K562 (cell line): ENCODE results near the gene C1QTNF7. TPM values are rescaled to one million over a fixed set of nuclear protein-coding genes. Genes with fewer than 3 reads are reported as not detected.

ENCODE experiments used
- ATAC-seq: fragments of 200-7000 bp; cut with Tn5 transposase; 3 replicates; pipeline ENCODE4 v1.9.1; 2020; ENCODE audit warnings: moderate library complexity
- BruUV-seq: library from RNA; stranded (reverse); fragments of 400-500 nt; replicated peaks from 2 replicates; lab custom pipeline; 2021; lab: Mats Ljungman, UMichigan
- CTCF ChIA-PET: fragments of 300-600 bp; formaldehyde crosslinking; extraction: SDS; loops from one replicate; lab custom pipeline; 2021; ENCODE audit warnings: low intra/inter-chr PET ratio; lab: Yijun Ruan, JAX
- POLR2A ChIA-PET: fragments of 300-600, 350-650 bp; sonication (Branson Sonifier 250); formaldehyde crosslinking; extraction: SDS; loops from one replicate; lab custom pipeline; 2021; ENCODE audit warnings: antibody characterized with exemption, inconsistent platforms; lab: Yijun Ruan, JAX
- DNase-seq, 4 experiments: peaks; one replicate each; pipeline versions ENCODE4 v3.0.0 to v3.0.0-alpha.2; 2011 to 2018; ENCODE audit warnings: low spot score in 3 of 4, mixed read lengths in 3 of 4; ENCODE audit errors: extremely low read depth in 1 of 4
- FAIRE-seq: peaks from 2 replicates; lab custom pipeline; 2011; peaks lifted over from hg19 to GRCh38; lab: Jason Lieb, UNC
- H2AFZ ChIP-seq: 2 replicates; pipeline ENCODE4 v1.6.0; 2011; ENCODE audit warnings: low read depth, low read length, control low read depth, inconsistent platforms
- H3K27ac ChIP-seq: fragments of 200-600 bp; 3 replicates; pipeline ENCODE4 v1.8.0; 2011; ENCODE audit warnings: low read depth, mild to moderate bottlenecking, control low read depth, inconsistent platforms, low read length, moderate library complexity, mixed read lengths; ENCODE audit errors: extremely low read depth
- H3K27me3 ChIP-seq, 2 experiments: fragments of 300-600 bp in 1 of 2; 2 replicates in 1 of 2; 3 replicates in 1 of 2; pipeline versions ENCODE4 v1.6.0 to v1.8.0; 2011; ENCODE audit warnings: inconsistent platforms in 2 of 2, low read length in 2 of 2, mild to moderate bottlenecking in 1 of 2, mixed read lengths in 1 of 2, moderate library complexity in 1 of 2; ENCODE audit not compliant: control insufficient read depth in 2 of 2, insufficient read depth in 2 of 2
- H3K36me3 ChIP-seq: fragments of 300-600 bp; 3 replicates; pipeline ENCODE4 v1.8.0; 2011; ENCODE audit warnings: mild to moderate bottlenecking, low read length, inconsistent platforms; ENCODE audit not compliant: control insufficient read depth, insufficient read depth
- H3K4me1 ChIP-seq, 2 experiments: fragments of 200-600 bp in 1 of 2; replicated peaks in 1 of 2; 2 replicates in 1 of 2; 3 replicates in 1 of 2; pipeline versions ENCODE4 v1.5.1 to v1.8.0; 2011; ENCODE audit warnings: inconsistent platforms in 2 of 2, low read length in 2 of 2, mild to moderate bottlenecking in 1 of 2, mixed read lengths in 1 of 2, moderate library complexity in 1 of 2; ENCODE audit not compliant: control insufficient read depth in 2 of 2, insufficient read depth in 2 of 2
- H3K4me2 ChIP-seq: 2 replicates; pipeline ENCODE4 v1.6.1; 2011; ENCODE audit warnings: low read length, control low read depth, inconsistent platforms, mixed read lengths; ENCODE audit not compliant: insufficient read depth
- H3K4me3 ChIP-seq: fragments of 200-600 bp; sonication (generic), shearing (Covaris generic); 2 replicates; pipeline ENCODE4 v1.5.1; 2016; ENCODE audit warnings: control low read depth, inconsistent platforms
- H3K79me2 ChIP-seq: fragments of 200-600 bp; 3 replicates; pipeline ENCODE4 v1.8.0; 2011; ENCODE audit warnings: low read length, inconsistent platforms; ENCODE audit not compliant: control insufficient read depth, insufficient read depth
- H3K9ac ChIP-seq, 2 experiments: 2 replicates each; pipeline versions ENCODE4 v1.6.0 to v1.6.1; 2011; ENCODE audit warnings: low read depth in 2 of 2, low read length in 2 of 2, control low read depth in 1 of 2, inconsistent platforms in 1 of 2, mild to moderate bottlenecking in 1 of 2, mixed read lengths in 1 of 2; ENCODE audit not compliant: insufficient read depth in 1 of 2
- H3K9me1 ChIP-seq: one replicate; pipeline ENCODE4 v1.6.0; 2011; ENCODE audit warnings: inconsistent platforms, mild to moderate bottlenecking, low read length, moderate library complexity; ENCODE audit not compliant: control insufficient read depth, insufficient read depth
- H3K9me3 ChIP-seq: replicated peaks from 2 replicates; pipeline ENCODE4 v1.5.1; 2011; ENCODE audit warnings: low read depth, low read length, inconsistent platforms; ENCODE audit not compliant: control insufficient read depth, insufficient read depth
- H4K20me1 ChIP-seq: replicated peaks from 2 replicates; pipeline ENCODE4 v1.6.1; 2011; ENCODE audit warnings: low read length, inconsistent platforms, mixed read lengths; ENCODE audit not compliant: control insufficient read depth, insufficient read depth
- BMI1 ChIP-seq: fragments of 150-350 bp; IDR thresholded peaks from 2 replicates; pipeline ENCODE4 v1.6.1; 2014; ENCODE audit warnings: low read length
- CAMTA2 ChIP-seq: fragments of 250-450 bp; sonication (Bioruptor Pico); conservative IDR thresholded peaks from 2 replicates; pipeline ENCODE4 v1.5.1; 2022
- CBX5 ChIP-seq: IDR thresholded peaks from 2 replicates; pipeline ENCODE4 v1.6.1; 2014; ENCODE audit warnings: low read depth, borderline replicate concordance
- E2F5 ChIP-seq: sonication (generic); formaldehyde crosslinking; IDR thresholded peaks from 2 replicates; pipeline ENCODE4 v1.8.0; 2022; ENCODE audit warnings: mild to moderate bottlenecking, missing genetic modification reagents
- FIP1L1 ChIP-seq: fragments of 200-400 bp; formaldehyde crosslinking; IDR thresholded peaks from 2 replicates; pipeline ENCODE4 v1.6.1; 2018; ENCODE audit warnings: mild to moderate bottlenecking, low read depth, low read length; ENCODE audit not compliant: poor library complexity, severe bottlenecking
- HNRNPK ChIP-seq: fragments of 200-400 bp; formaldehyde crosslinking; IDR thresholded peaks from one replicate; pipeline ENCODE4 v1.6.1; 2018; ENCODE audit warnings: mild to moderate bottlenecking, low read depth, low read length; ENCODE audit not compliant: poor library complexity, severe bottlenecking
- KLF13 ChIP-seq: fragments of 450-650 bp; IDR thresholded peaks from 2 replicates; pipeline ENCODE4 v1.6.1; 2016; ENCODE audit warnings: missing genetic modification characterization, low read depth, mild to moderate bottlenecking, missing compliant biosample characterization, moderate library complexity, borderline replicate concordance
- PTBP1 ChIP-seq: fragments of 200-400 bp; formaldehyde crosslinking; IDR thresholded peaks from 2 replicates; pipeline ENCODE4 v1.6.1; 2017; ENCODE audit warnings: low read depth, low read length
- STAG1 ChIP-seq: sonication (generic); formaldehyde crosslinking; IDR thresholded peaks from 2 replicates; pipeline ENCODE4 v1.5.0; 2020; ENCODE audit warnings: missing genetic modification reagents, borderline replicate concordance
- ZBTB49 ChIP-seq: sonication (generic); formaldehyde crosslinking; IDR thresholded peaks from 2 replicates; pipeline ENCODE4 v1.8.0; 2022; ENCODE audit warnings: missing genetic modification reagents, mild to moderate bottlenecking, borderline replicate concordance
- ZNF133 ChIP-seq: fragments of 250-450 bp; sonication (Bioruptor Pico); IDR thresholded peaks from 2 replicates; pipeline ENCODE4 v1.4.0; 2020; ENCODE audit warnings: mild to moderate bottlenecking
- whole genome bisulfite sequencing: fragments of 100-300 bp; shearing (Covaris generic); methylation state at CpG from one replicate; pipeline ENCODE4 v1.1.6; 2016; ENCODE audit warnings: low coverage, mixed read lengths; ENCODE audit not compliant: insufficient coverage; ENCODE audit errors: missing lambda C conversion rate; 5-methylcytosine and 5-hydroxymethylcytosine counted together
- in situ Hi-C: fragments of 300-500 bp; cut with MboI; formaldehyde crosslinking; loops from 4 replicates; pipeline ENCODE4 v1.15.0; 2018; ENCODE audit warnings: inconsistent platforms, mixed read lengths
- intact Hi-C: fragments of 100-400 bp; cut with micrococcal nuclease; formaldehyde crosslinking; loops from 2 replicates; pipeline ENCODE4 v1.14.2; 2022
- polyA plus RNA-seq, 8 experiments: library from polyadenylated mRNA; depleted of rRNA in 4 of 8; stranded (reverse) in 5 of 8; unstranded in 3 of 8; fragments of >200 nt; fragmentation: Nextera tagmentation in 2 of 8; fragmentation: Illumina TruSeq in 1 of 8; extraction: Ambion mirVana in 2 of 8; extraction: Trizol in 1 of 8; gene quantifications; 2 replicates each; pipeline versions ENCODE4 v1.2.1 to v1.2.3, GENCODE V29; 2011 to 2014; ENCODE audit warnings: inconsistent platforms in 1 of 8, missing spikeins in 1 of 8
- total RNA-seq, 7 experiments: library from RNA; depleted of rRNA in 6 of 7; stranded (reverse); fragments of >200 nt in 6 of 7; fragmentation: Illumina TruSeq in 2 of 7; extraction: Trizol in 2 of 7; gene quantifications; 2 replicates each; pipeline versions ENCODE4 v1.2.1 to v1.2.3, GENCODE V29; 2011 to 2021; ENCODE audit warnings: low replicate concordance in 1 of 7

The C1QTNF7 gene
- total and polyA plus RNA-seq, 9 of the 15 experiments (the other 6 are each of a cell fraction or from before 2014, with no cell fraction given) = not detected

- H3K27me3 ChIP-seq = no peaks in the 10 kb centered on the region
- DNase-seq (no peak), ATAC-seq (no peak), FAIRE-seq (no peak)
- BruUV-seq = no TSS peak
- WGBS = 5% methylated on average over 5 of the region's 5 CpGs
- ChIA-PET CTCF (no interaction called here), POLR2A (no interaction called here)
- no peaks in the 10 kb centered on the region for H3K36me3 ChIP-seq
- TF ChIP-seq BMI1 (no peak), FIP1L1 (no peak)
- H3K9me1 ChIP-seq = no peaks in the 10 kb centered on the region
- H4K20me1 ChIP-seq = no peaks in the 10 kb centered on the region
- peaks cover 0 to 2% of the 10 kb centered on the region in 2 experiments; a peak in 2 of 5 replicates for H3K4me1 ChIP-seq
- H3K9me3 ChIP-seq = no peaks in the 10 kb centered on the region
- in situ Hi-C loops = loop anchor here (5.0 to 25.0 kb wide), 2 partner anchors 526 to 761 kb away; partner anchors contain the start of gene TAPT1
- H3K79me2 ChIP-seq = no peaks in the 10 kb centered on the region
- intact Hi-C loops = loop anchor here (5.0 kb wide), 1 partner anchor 966 kb away; no protein-coding TSS in a partner anchor
- no peak overlapping the region for H3K9ac ChIP-seq
- no peak overlapping the region for H2AFZ ChIP-seq
- H3K4me2 ChIP-seq = no peak overlapping the region
- H3K27ac ChIP-seq = no peak overlapping the region
- no peak overlapping the region for H3K4me3 ChIP-seq
Observed at GRCh38 chr4:15476396-15476795, 48.6 kb downstream of the C1QTNF7 start.

GRCh38 chr4:15478724-15479088 is 50.9 kb downstream of the C1QTNF7 start:
- intact Hi-C loops = loop anchor here (1.0 to 5.0 kb wide), 7 partner anchors 172 to 964 kb away; no protein-coding TSS in a partner anchor
- Histone ChIP-seq H2AFZ (no peak overlapping the region), H3K27me3 (no peaks in the 10 kb centered on the region), H4K20me1 (no peaks in the 10 kb centered on the region), H3K4me3 (no peak overlapping the region), H3K9me3 (no peaks in the 10 kb centered on the region), H3K9ac (no peak overlapping the region), H3K27ac (no peak overlapping the region), H3K4me2 (peak overlapping the region; percentile 79; the same call in 1 of the 2 replicates), H3K4me1 (peaks cover 0 to 9% of the 10 kb centered on the region in 2 experiments; a peak in 3 of 5 replicates), H3K9me1 (no peaks in the 10 kb centered on the region), H3K79me2 (no peaks in the 10 kb centered on the region), H3K36me3 (no peaks in the 10 kb centered on the region)
- ChIA-PET CTCF (interaction anchor here (1.3 to 2.3 kb wide), 3 partner anchors 327 to 786 kb away, joined by 4 to 9 read pairs (median 7); no protein-coding TSS in a partner anchor), POLR2A (no interaction called here)
- no TSS peak for BruUV-seq
- DNase-seq (no peak), FAIRE-seq (no peak), ATAC-seq (no peak; the same call in 2 of the 3 replicates)
- 6% methylated on average over 5 of the region's 5 CpGs for WGBS
- in situ Hi-C loops = loop anchor here (5.0 to 25.0 kb wide), 2 partner anchors 524 to 759 kb away; partner anchors contain the start of gene TAPT1
- TF ChIP-seq PTBP1 (no peak), KLF13 (no peak), STAG1 (CRISPR knock-in tag) (no peak), E2F5 (CRISPR knock-in tag) (no peak), ZBTB49 (CRISPR knock-in tag) (no peak), CBX5 (no peak), ZNF133 (no peak), HNRNPK (no peak), CAMTA2 (no peak)
